KBM-7 (cell line): Measurements from ENCODE around the gene MZB1.
"Not testable (repeated sequence)": the region's sequence is repeated elsewhere in the genome, so short reads cannot be mapped to it uniquely, and the experiment has no call there.

Experiments
- DNase-seq: peaks from one replicate; pipeline ENCODE4 v3.0.0-alpha.2; 2015
- in situ Hi-C: fragments of 300-500 bp; cut with MboI; formaldehyde crosslinking; loops from 2 replicates; pipeline ENCODE4 v1.14.3; 2020; ENCODE audit warnings: low sequenced_read_pairs, low pct_unique_long_range_greater_than_20kb, mixed read lengths

MZB1 gene

GRCh38 chr5:139345442-139345841, 44.3 kb downstream of the MZB1 start:
- in situ Hi-C loops, DNase-seq: not testable (repeated sequence)

- no peak for DNase-seq
- in situ Hi-C loops, result no loop called here
Measured at GRCh38 chr5:139344177-139344576, 45.5 kb downstream of the MZB1 start.

- no peak for DNase-seq
- in situ Hi-C loops, result no loop called here
Measured at GRCh38 chr5:139343476-139343875, 46.2 kb downstream of the MZB1 start.

GRCh38 chr5:139342423-139342723, 47.3 kb downstream of the MZB1 start:
- no peak for DNase-seq
- in situ Hi-C loops, result no loop called here

GRCh38 chr5:139341689-139342422, 47.9 kb downstream of the MZB1 start, which contains the start of gene PAIP2:
TSS of gene PAIP2 (plus strand) at chr5:139341854. CDS start at chr5:139363785, 21,931 bp downstream.
- in situ Hi-C loops, result no loop called here
- peak; percentile 100 for DNase-seq

GRCh38 chr5:139341187-139341688, 48.5 kb downstream of the MZB1 start:
- in situ Hi-C loops, result no loop called here

GRCh38 chr5:139340051-139340450, 49.7 kb downstream of the MZB1 start:
- DNase-seq, result no peak
- in situ Hi-C loops, result no loop called here

More at GRCh38 chr5:139341187-139341688, 48.5 kb downstream of the MZB1 start:
- no peak for DNase-seq
